ENCODE measurements around the gene LMO2. TPM values are rescaled to one million over a fixed set of nuclear protein-coding genes. Genes with fewer than 3 reads are reported as not detected.
A peak's percentile ranks its signal among the peaks of the same experiment; 100 is the strongest.

Gene LMO2
- total and polyA plus RNA-seq, 2 of the 13 experiments (the other 11 are each of a cell fraction or from before 2014, with no cell fraction given), result not detected

DNA sequence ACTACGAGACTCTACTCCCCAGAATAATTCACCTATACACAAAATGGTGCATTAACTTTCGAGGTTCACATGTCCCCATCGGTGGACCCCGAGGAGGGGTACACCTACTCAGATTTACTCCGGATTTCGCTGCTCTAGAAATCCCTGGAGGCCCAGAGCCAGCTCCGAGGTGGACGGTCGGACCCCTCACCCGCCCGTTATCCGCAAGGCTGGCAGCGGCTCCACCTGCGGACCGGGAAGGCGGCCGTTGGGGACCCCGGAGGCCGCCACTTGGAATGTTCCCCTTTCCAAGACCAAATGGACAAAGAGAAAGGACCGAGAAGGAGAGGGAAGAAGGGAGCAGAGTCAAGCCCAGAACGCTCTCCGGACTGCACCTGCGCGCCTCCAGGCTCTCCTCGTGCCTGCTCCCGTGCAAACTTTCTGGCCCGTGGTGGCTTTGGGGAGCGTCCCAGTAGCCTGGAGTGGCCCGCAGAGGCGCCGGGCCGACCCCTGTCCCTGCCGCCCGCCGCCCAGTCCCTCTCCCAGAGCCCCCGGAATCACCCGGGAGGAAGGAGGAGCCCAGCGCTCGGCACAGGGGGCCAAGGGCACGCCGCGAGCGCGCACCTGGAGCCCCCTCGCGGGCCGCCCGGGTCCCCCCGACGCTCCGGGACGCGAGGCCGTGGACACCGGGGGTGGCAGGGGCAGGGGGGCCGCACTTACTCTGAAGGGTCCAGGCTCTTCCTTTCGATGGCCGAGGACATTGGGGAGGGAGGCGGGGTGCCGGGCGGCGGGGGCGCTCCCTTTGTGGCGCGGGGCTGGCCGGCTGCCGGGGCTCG lies 23.0 kb downstream of the LMO2 start:
- ChIA-PET CTCF (ENCODE audit: low intra/inter-chr PET ratio, low total read pairs) (no interaction called here), POLR2A (no interaction called here)
- intact Hi-C loops (cut with micrococcal nuclease; ENCODE audit: unreplicated experiment) (no loop called here), in situ Hi-C loops (cut with HindIII; ENCODE audit: extremely low pct_ligation_motif_present, low pct_unique_long_range_greater_than_20kb) (loop anchor here (25.0 kb wide), 1 partner anchor 493 kb away; the partner anchor contains the start of gene ABTB2)
- H4K20me1 ChIP-seq (ENCODE audit: insufficient read depth, low read length), result no peaks in the 10 kb centered on the region
- peaks cover 9 to 58% of the 10 kb centered on the region in 2 experiments for H3K27me3 ChIP-seq (ENCODE audit: control insufficient read depth in 1 of 2, insufficient read depth in 2 of 2, low read length in 2 of 2)
- no TSS peak for BruUV-seq (replicated peaks)
- no peak overlapping the region for H3K27ac ChIP-seq (ENCODE audit: extremely low read length, insufficient read depth, low read length)
- 53% methylated on average over 14 of the region's 68 CpGs for WGBS (ENCODE audit: low lambda C conversion rate)
- peak overlapping the region in 1 of 3 experiments; percentile 16; a peak in 1 of 6 replicates for H3K4me3 ChIP-seq (replicated peaks in 1 of 3; ENCODE audit: insufficient read depth in 1 of 3, low read depth in 2 of 3, low read length in 3 of 3)
- TF ChIP-seq, protein P1, sequence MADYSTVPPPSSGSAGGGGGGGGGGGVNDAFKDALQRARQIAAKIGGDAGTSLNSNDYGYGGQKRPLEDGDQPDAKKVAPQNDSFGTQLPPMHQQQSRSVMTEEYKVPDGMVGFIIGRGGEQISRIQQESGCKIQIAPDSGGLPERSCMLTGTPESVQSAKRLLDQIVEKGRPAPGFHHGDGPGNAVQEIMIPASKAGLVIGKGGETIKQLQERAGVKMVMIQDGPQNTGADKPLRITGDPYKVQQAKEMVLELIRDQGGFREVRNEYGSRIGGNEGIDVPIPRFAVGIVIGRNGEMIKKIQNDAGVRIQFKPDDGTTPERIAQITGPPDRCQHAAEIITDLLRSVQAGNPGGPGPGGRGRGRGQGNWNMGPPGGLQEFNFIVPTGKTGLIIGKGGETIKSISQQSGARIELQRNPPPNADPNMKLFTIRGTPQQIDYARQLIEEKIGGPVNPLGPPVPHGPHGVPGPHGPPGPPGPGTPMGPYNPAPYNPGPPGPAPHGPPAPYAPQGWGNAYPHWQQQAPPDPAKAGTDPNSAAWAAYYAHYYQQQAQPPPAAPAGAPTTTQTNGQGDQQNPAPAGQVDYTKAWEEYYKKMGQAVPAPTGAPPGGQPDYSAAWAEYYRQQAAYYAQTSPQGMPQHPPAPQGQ (CRISPR knock-in tag; IDR thresholded peaks at IDR 0.05; ENCODE audit: borderline replicate concordance), result no peak
- TF ChIP-seq, protein P2, sequence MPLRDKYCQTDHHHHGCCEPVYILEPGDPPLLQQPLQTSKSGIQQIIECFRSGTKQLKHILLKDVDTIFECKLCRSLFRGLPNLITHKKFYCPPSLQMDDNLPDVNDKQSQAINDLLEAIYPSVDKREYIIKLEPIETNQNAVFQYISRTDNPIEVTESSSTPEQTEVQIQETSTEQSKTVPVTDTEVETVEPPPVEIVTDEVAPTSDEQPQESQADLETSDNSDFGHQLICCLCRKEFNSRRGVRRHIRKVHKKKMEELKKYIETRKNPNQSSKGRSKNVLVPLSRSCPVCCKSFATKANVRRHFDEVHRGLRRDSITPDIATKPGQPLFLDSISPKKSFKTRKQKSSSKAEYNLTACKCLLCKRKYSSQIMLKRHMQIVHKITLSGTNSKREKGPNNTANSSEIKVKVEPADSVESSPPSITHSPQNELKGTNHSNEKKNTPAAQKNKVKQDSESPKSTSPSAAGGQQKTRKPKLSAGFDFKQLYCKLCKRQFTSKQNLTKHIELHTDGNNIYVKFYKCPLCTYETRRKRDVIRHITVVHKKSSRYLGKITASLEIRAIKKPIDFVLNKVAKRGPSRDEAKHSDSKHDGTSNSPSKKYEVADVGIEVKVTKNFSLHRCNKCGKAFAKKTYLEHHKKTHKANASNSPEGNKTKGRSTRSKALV (CRISPR knock-in tag; IDR thresholded peaks at IDR 0.05), result peak; percentile 9; the same call in 1 of the 2 replicates
- 0 out of 2 replicates have a peak, but pooled peaks have one; percentile 73 for TF ChIP-seq EZH2 (conservative IDR thresholded peaks at IDR 0.05; ENCODE audit: low read depth, low read length)
- peak overlapping the region; percentile 49; the same call in 1 of the 2 replicates for H3K4me2 ChIP-seq (ENCODE audit: low read depth, low read length)
- ATAC-seq (peak; percentile 26; the same call in 2 of the 3 replicates), FAIRE-seq (no peak), DNase-seq (ENCODE audit: low spot score) (no peak)
- no peaks in the 10 kb centered on the region for H3K36me3 ChIP-seq (replicated peaks in 1 of 2; ENCODE audit: control insufficient read depth in 1 of 2, insufficient read depth in 2 of 2, low read length in 2 of 2)
- no peak overlapping the region for H3K9ac ChIP-seq (ENCODE audit: insufficient read depth, low read depth, low read length)
- no peaks in the 10 kb centered on the region for H3K79me2 ChIP-seq (ENCODE audit: insufficient read depth, low read length)
- no peaks in the 10 kb centered on the region for H3K9me3 ChIP-seq (ENCODE audit: low read length)
- H2AFZ ChIP-seq (ENCODE audit: low read length), result no peak overlapping the region
- 0 out of 2 replicates have a peak, but pooled peaks cover 9% of the 10 kb centered on the region for H3K4me1 ChIP-seq (ENCODE audit: insufficient read depth, low read length)
